ENCODE data around the gene RABGGTA. TPM values are rescaled to one million over a fixed set of nuclear protein-coding genes. Genes with fewer than 3 reads are reported as not detected.

The RABGGTA gene
- total and polyA plus RNA-seq, 2 donors (not counting 1 experiment from before 2014, with no cell fraction given): 15.1 to 21.0 TPM

- Histone ChIP-seq H3K4me2 (ENCODE audit: extremely low read depth, insufficient read depth, low read length) (no peak overlapping the region), H3K27ac (ENCODE audit: insufficient read depth, low read length) (no peak overlapping the region), H3K27me3 (ENCODE audit: control insufficient read depth, insufficient read depth, low read length) (no peaks in the 10 kb centered on the region), H3K9me3 (ENCODE audit: control insufficient read depth, insufficient read depth, low read depth, low read length) (no peaks in the 10 kb centered on the region), H3K36me3 (ENCODE audit: control insufficient read depth, insufficient read depth, low read length) (no peaks in the 10 kb centered on the region), H4K20me1 (ENCODE audit: control insufficient read depth, extremely low read depth, insufficient read depth, low read length) (no peaks in the 10 kb centered on the region), H3K4me3 (replicated peaks in 1 of 4; ENCODE audit: control extremely low read depth in 1 of 4, insufficient read depth in 1 of 4, low read depth in 3 of 4, low read length in 4 of 4) (no peak overlapping the region), H3K9ac (ENCODE audit: insufficient read depth, low read length) (no peak overlapping the region), H2AFZ (ENCODE audit: low read length) (no peak overlapping the region), H3K79me2 (ENCODE audit: control insufficient read depth, insufficient read depth, low read length) (no peaks in the 10 kb centered on the region), H3K4me1 (ENCODE audit: control insufficient read depth, extremely low read depth, insufficient read depth, low read length) (no peaks in the 10 kb centered on the region)
- no peak for TF ChIP-seq CTCF (conservative IDR thresholded peaks at IDR 0.05 in 1 of 2, IDR thresholded peaks at IDR 0.05 in 1 of 2; ENCODE audit: low read depth in 1 of 2, low read length in 2 of 2)
- TF ChIP-seq EZH2 (IDR thresholded peaks at IDR 0.05; ENCODE audit: low read length, missing control alignments): no peak
- no peak for DNase-seq (ENCODE audit: low read depth in 2 of 2)
These were observed 16.6 kb downstream of the RABGGTA start for GRCh38 chr14:24254630-24255392.

DNA sequence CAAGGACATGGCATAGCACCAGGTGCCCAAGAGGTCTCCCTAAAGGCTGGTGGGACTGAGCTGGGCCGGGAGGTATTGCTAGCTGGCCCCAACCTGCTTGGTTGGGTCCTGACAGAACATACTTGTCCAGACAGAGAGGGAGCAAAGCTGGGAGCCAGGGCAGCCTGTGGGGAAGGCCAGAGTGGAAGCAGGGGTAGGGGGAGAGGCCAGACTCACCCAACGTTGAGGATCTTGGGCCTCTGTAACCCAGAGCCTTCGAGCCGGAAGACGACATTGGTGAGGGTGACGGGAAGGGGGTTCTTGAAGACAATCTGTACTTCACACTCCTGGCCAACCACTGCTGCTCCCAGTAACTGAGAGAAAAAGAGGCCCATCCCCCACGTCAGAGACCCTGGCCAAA lies 17.5 kb downstream of the RABGGTA start:
- no peak overlapping the region for H3K27ac ChIP-seq (ENCODE audit: insufficient read depth, low read length)
- no peaks in the 10 kb centered on the region for H4K20me1 ChIP-seq (ENCODE audit: control insufficient read depth, extremely low read depth, insufficient read depth, low read length)
- H3K4me2 ChIP-seq (ENCODE audit: extremely low read depth, insufficient read depth, low read length): no peak overlapping the region
- H2AFZ ChIP-seq (ENCODE audit: low read length): no peak overlapping the region
- no peaks in the 10 kb centered on the region for H3K4me1 ChIP-seq (ENCODE audit: control insufficient read depth, extremely low read depth, insufficient read depth, low read length)
- H3K36me3 ChIP-seq (ENCODE audit: control insufficient read depth, insufficient read depth, low read length): no peaks in the 10 kb centered on the region
- H3K27me3 ChIP-seq (ENCODE audit: control insufficient read depth, insufficient read depth, low read length): no peaks in the 10 kb centered on the region
- no peak overlapping the region for H3K9ac ChIP-seq (ENCODE audit: insufficient read depth, low read length)
- no peaks in the 10 kb centered on the region for H3K9me3 ChIP-seq (ENCODE audit: control insufficient read depth, insufficient read depth, low read depth, low read length)
- H3K79me2 ChIP-seq (ENCODE audit: control insufficient read depth, insufficient read depth, low read length): no peaks in the 10 kb centered on the region
- no peak overlapping the region for H3K4me3 ChIP-seq (replicated peaks in 1 of 4; ENCODE audit: control extremely low read depth in 1 of 4, insufficient read depth in 1 of 4, low read depth in 3 of 4, low read length in 4 of 4)
- no peak for DNase-seq (ENCODE audit: low read depth in 2 of 2)
- TF ChIP-seq CTCF (conservative IDR thresholded peaks at IDR 0.05 in 1 of 2, IDR thresholded peaks at IDR 0.05 in 1 of 2; ENCODE audit: low read depth in 1 of 2, low read length in 2 of 2) (no peak), EZH2 (IDR thresholded peaks at IDR 0.05; ENCODE audit: low read length, missing control alignments) (no peak)

DNA sequence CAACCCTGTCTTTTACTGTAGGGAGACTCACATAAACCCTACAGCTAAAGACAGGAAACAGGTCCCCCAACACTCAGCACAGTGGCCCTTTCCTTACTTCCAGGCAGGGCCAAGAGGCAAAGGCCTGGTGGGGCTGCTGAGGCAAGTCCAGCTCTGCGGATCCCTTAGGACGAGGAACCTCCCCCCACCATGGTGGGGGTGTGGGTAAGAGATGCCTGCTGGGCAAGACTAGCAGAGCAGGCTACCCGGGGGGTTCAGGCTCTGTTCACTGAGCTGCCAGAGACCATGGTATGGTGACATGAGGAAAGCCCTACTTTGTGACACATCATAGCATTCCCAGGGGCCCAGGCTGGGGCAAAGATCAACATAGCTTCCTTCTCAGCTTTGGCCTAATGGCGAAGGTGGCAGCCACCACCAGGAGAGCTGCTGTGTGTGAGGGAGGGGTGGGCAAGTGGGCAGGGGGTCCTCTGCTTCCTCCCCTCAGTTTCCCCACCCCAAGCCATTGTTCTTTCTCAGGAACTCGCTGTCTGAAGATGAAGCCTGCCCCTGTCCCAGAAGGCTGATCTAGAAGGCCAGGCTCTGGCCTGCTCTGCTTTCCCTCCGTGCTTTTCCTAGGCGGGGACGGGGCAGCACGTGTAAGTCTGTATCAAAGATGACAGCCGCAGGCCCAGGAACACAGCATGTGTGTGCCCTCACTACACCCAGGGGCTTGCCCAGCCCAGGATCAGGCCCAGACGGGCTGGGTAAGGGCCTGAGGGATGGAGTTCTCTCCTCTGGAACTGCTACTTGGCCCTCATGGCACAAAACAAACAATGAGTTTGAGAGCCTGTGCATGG lies 18.9 kb downstream of the RABGGTA start:
- Histone ChIP-seq H3K79me2 (ENCODE audit: control insufficient read depth, insufficient read depth, low read length) (no peaks in the 10 kb centered on the region), H3K27ac (ENCODE audit: insufficient read depth, low read length) (no peak overlapping the region), H4K20me1 (ENCODE audit: control insufficient read depth, extremely low read depth, insufficient read depth, low read length) (no peaks in the 10 kb centered on the region), H3K27me3 (ENCODE audit: control insufficient read depth, insufficient read depth, low read length) (no peaks in the 10 kb centered on the region), H3K36me3 (ENCODE audit: control insufficient read depth, insufficient read depth, low read length) (no peaks in the 10 kb centered on the region), H2AFZ (ENCODE audit: low read length) (no peak overlapping the region), H3K9me3 (ENCODE audit: control insufficient read depth, insufficient read depth, low read depth, low read length) (no peaks in the 10 kb centered on the region), H3K4me2 (ENCODE audit: extremely low read depth, insufficient read depth, low read length) (no peak overlapping the region), H3K4me1 (ENCODE audit: control insufficient read depth, extremely low read depth, insufficient read depth, low read length) (no peaks in the 10 kb centered on the region), H3K9ac (ENCODE audit: insufficient read depth, low read length) (no peak overlapping the region), H3K4me3 (replicated peaks in 1 of 4; ENCODE audit: control extremely low read depth in 1 of 4, insufficient read depth in 1 of 4, low read depth in 3 of 4, low read length in 4 of 4) (no peak overlapping the region)
- no peak for TF ChIP-seq CTCF (conservative IDR thresholded peaks at IDR 0.05 in 1 of 2, IDR thresholded peaks at IDR 0.05 in 1 of 2; ENCODE audit: low read depth in 1 of 2, low read length in 2 of 2)
- no peak for TF ChIP-seq EZH2 (IDR thresholded peaks at IDR 0.05; ENCODE audit: low read length, missing control alignments)
- no peak for DNase-seq (ENCODE audit: low read depth in 2 of 2)
